ENCODE data around the gene SMYD3.

SMYD3 gene

DNA sequence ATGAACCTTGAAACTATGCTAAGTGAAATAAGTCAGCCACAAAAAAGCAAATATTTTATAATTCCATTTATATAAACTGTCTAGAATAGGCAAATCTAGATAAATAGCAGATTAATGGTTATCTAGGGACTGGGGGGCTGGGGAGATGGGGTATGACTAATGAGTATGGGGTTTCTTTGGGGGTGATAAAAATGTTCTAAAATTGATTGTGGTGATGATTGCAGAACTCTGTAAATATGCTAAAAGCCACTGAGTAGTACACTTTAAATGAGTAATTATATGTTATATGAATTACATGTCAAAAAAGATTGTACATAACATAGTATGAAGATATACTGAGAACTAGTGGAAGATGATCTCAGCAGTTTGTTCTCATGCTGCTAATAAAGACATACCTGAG is 677.3 kb downstream of the SMYD3 start:
- H3K36me3 ChIP-seq (ENCODE audit: insufficient read depth, low read length) = no peaks in the 10 kb centered on the region
- H4K20me1 ChIP-seq (ENCODE audit: insufficient read depth, low read length) = no peaks in the 10 kb centered on the region
- no peak overlapping the region for H3K4me3 ChIP-seq (ENCODE audit: low read depth in 1 of 2, low read length in 2 of 2)
- no peaks in the 10 kb centered on the region for H3K9me3 ChIP-seq (ENCODE audit: insufficient read depth, low read length, severe bottlenecking)
- H3K27me3 ChIP-seq (ENCODE audit: insufficient read depth, low read length, poor library complexity) = no peaks in the 10 kb centered on the region
- no peak overlapping the region for H3K4me2 ChIP-seq (ENCODE audit: insufficient read depth, low read length)
- H3K27ac ChIP-seq (ENCODE audit: low read length) = no peak overlapping the region
- no peaks in the 10 kb centered on the region for H3K79me2 ChIP-seq (ENCODE audit: insufficient read depth, low read length)
- DNase-seq (no peak), ATAC-seq (ENCODE audit: insufficient read depth, low read depth) (no peak)
- H2AFZ ChIP-seq (ENCODE audit: low read depth, low read length) = no peak overlapping the region
- H3K4me1 ChIP-seq (ENCODE audit: insufficient read depth, low read length) = no peaks in the 10 kb centered on the region
- TF ChIP-seq, protein P1, sequence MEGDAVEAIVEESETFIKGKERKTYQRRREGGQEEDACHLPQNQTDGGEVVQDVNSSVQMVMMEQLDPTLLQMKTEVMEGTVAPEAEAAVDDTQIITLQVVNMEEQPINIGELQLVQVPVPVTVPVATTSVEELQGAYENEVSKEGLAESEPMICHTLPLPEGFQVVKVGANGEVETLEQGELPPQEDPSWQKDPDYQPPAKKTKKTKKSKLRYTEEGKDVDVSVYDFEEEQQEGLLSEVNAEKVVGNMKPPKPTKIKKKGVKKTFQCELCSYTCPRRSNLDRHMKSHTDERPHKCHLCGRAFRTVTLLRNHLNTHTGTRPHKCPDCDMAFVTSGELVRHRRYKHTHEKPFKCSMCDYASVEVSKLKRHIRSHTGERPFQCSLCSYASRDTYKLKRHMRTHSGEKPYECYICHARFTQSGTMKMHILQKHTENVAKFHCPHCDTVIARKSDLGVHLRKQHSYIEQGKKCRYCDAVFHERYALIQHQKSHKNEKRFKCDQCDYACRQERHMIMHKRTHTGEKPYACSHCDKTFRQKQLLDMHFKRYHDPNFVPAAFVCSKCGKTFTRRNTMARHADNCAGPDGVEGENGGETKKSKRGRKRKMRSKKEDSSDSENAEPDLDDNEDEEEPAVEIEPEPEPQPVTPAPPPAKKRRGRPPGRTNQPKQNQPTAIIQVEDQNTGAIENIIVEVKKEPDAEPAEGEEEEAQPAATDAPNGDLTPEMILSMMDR (IDR thresholded peaks at IDR 0.05; ENCODE audit: borderline replicate concordance, extremely low read depth, low read length, poor library complexity, severe bottlenecking) = no peak
- TF ChIP-seq EZH2 (IDR thresholded peaks at IDR 0.05; ENCODE audit: borderline replicate concordance, low read depth, low read length, severe bottlenecking) = no peak
- H3K9ac ChIP-seq (ENCODE audit: low read depth, low read length) = no peak overlapping the region

DNA sequence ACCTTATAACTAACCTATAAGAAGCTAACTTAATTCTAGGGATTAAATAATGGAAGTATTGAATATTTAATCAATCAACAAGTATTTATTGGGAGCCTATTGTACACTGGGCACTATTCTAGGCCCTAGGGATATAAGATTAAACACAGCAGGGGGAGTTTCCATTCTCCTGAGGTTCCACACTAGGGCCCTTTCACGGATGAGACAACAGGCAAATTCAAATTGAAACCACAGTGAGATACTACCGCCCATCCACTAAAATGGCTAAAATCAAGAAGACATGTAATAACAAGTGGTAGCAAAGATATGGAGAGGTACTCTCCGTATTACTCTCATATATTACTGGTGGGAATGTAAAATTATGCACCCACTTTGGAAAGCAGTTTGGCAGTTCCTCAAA is 677.9 kb downstream of the SMYD3 start:
- H3K9me3 ChIP-seq (ENCODE audit: insufficient read depth, low read length, severe bottlenecking) = no peaks in the 10 kb centered on the region
- ATAC-seq (ENCODE audit: insufficient read depth, low read depth) (no peak), DNase-seq (no peak)
- H3K9ac ChIP-seq (ENCODE audit: low read depth, low read length) = no peak overlapping the region
- no peaks in the 10 kb centered on the region for H3K27me3 ChIP-seq (ENCODE audit: insufficient read depth, low read length, poor library complexity)
- H3K79me2 ChIP-seq (ENCODE audit: insufficient read depth, low read length) = no peaks in the 10 kb centered on the region
- H3K27ac ChIP-seq (ENCODE audit: low read length) = no peak overlapping the region
- no peak overlapping the region for H3K4me3 ChIP-seq (ENCODE audit: low read depth in 1 of 2, low read length in 2 of 2)
- H4K20me1 ChIP-seq (ENCODE audit: insufficient read depth, low read length) = no peaks in the 10 kb centered on the region
- H3K4me1 ChIP-seq (ENCODE audit: insufficient read depth, low read length) = no peaks in the 10 kb centered on the region
- no peaks in the 10 kb centered on the region for H3K36me3 ChIP-seq (ENCODE audit: insufficient read depth, low read length)
- H3K4me2 ChIP-seq (ENCODE audit: insufficient read depth, low read length) = no peak overlapping the region
- no peak overlapping the region for H2AFZ ChIP-seq (ENCODE audit: low read depth, low read length)
- no peak for TF ChIP-seq EZH2 (IDR thresholded peaks at IDR 0.05; ENCODE audit: borderline replicate concordance, low read depth, low read length, severe bottlenecking)
- TF ChIP-seq, protein P1 (IDR thresholded peaks at IDR 0.05; ENCODE audit: borderline replicate concordance, extremely low read depth, low read length, poor library complexity, severe bottlenecking) = no peak

DNA sequence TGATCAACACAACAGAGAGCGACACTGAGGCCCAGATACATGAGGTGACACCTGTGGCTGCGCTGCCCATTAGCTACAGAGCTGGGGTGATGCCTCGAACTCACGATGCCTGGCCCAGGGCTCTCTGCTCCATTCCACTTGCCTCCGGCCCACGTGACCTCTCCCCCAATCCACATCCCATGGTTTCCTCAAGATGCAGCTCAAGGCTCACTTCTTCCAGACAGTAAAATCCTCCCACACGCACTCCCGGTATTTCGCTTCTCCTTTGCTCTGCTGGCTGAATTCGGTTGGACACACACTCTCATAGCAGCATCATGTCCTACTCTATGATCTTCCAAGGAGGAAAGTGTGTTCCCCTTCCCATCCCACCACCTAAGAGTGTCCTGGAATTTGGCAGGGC is 679.8 kb downstream of the SMYD3 start:
- TF ChIP-seq, protein P1 (IDR thresholded peaks at IDR 0.05; ENCODE audit: borderline replicate concordance, extremely low read depth, low read length, poor library complexity, severe bottlenecking) = no peak
- TF ChIP-seq EZH2 (IDR thresholded peaks at IDR 0.05; ENCODE audit: borderline replicate concordance, low read depth, low read length, severe bottlenecking) = no peak

More for the DNA sequence above, 679.8 kb downstream of the SMYD3 start:
- Histone ChIP-seq H3K4me2 (ENCODE audit: insufficient read depth, low read length) (no peak overlapping the region), H3K9ac (ENCODE audit: low read depth, low read length) (no peak overlapping the region), H3K9me3 (ENCODE audit: insufficient read depth, low read length, severe bottlenecking) (no peaks in the 10 kb centered on the region), H3K27me3 (ENCODE audit: insufficient read depth, low read length, poor library complexity) (no peaks in the 10 kb centered on the region), H3K27ac (ENCODE audit: low read length) (no peak overlapping the region), H3K79me2 (ENCODE audit: insufficient read depth, low read length) (no peaks in the 10 kb centered on the region), H3K36me3 (ENCODE audit: insufficient read depth, low read length) (no peaks in the 10 kb centered on the region), H3K4me1 (ENCODE audit: insufficient read depth, low read length) (no peaks in the 10 kb centered on the region), H3K4me3 (ENCODE audit: low read depth in 1 of 2, low read length in 2 of 2) (no peak overlapping the region), H4K20me1 (ENCODE audit: insufficient read depth, low read length) (no peaks in the 10 kb centered on the region), H2AFZ (ENCODE audit: low read depth, low read length) (no peak overlapping the region)
- no peak for ATAC-seq (ENCODE audit: insufficient read depth, low read depth)
- DNase-seq = no peak

Data from DND-41 (cell line).